Endodermal cell (in vitro differentiated cells): Measurements from ENCODE around the gene DEGS2. TPM values are rescaled to one million over a fixed set of nuclear protein-coding genes. Genes with fewer than 3 reads are reported as not detected.

Source experiments
- DNase-seq: peaks from one replicate; pipeline ENCODE4 v3.0.0-alpha.2; 2017
- H3K27ac ChIP-seq: 2 replicates; pipeline ENCODE4 v1.5.1; 2013; ENCODE audit warnings: mild to moderate bottlenecking, low read depth, low read length, moderate library complexity
- H3K27me3 ChIP-seq: 2 replicates; pipeline ENCODE4 v1.6.1; 2013; ENCODE audit warnings: mild to moderate bottlenecking, low read length, moderate library complexity; ENCODE audit not compliant: insufficient read depth, control insufficient read depth, poor library complexity, severe bottlenecking
- H3K36me3 ChIP-seq: 2 replicates; pipeline ENCODE4 v1.7.0; 2013; ENCODE audit warnings: mild to moderate bottlenecking, low read length, moderate library complexity; ENCODE audit not compliant: control insufficient read depth, insufficient read depth
- H3K4me1 ChIP-seq: one replicate; pipeline ENCODE4 v1.7.0; 2013; ENCODE audit warnings: low read length; ENCODE audit not compliant: control insufficient read depth, insufficient read depth
- H3K4me3 ChIP-seq: 2 replicates; pipeline ENCODE4 v1.5.1; 2013; ENCODE audit warnings: mild to moderate bottlenecking, low read length, moderate library complexity
- H3K9ac ChIP-seq: 2 replicates; pipeline ENCODE4 v1.6.1; 2013; ENCODE audit warnings: mild to moderate bottlenecking, low read length, moderate library complexity; ENCODE audit not compliant: poor library complexity, severe bottlenecking; ENCODE audit errors: extremely low read depth
- H3K9me3 ChIP-seq: 2 replicates; pipeline ENCODE4 v1.6.1; 2013; ENCODE audit warnings: mild to moderate bottlenecking, low read length, moderate library complexity; ENCODE audit not compliant: control insufficient read depth
- H3K27ac Mint-ChIP-seq: 2 replicates; pipeline ENCODE4 v1.8.0; 2020; ENCODE audit warnings: mixed read lengths
- H3K27me3 Mint-ChIP-seq: 2 replicates; pipeline ENCODE4 v1.8.0; 2021; ENCODE audit warnings: mild to moderate bottlenecking, mixed read lengths; ENCODE audit not compliant: insufficient read depth
- H3K36me3 Mint-ChIP-seq: 2 replicates; pipeline ENCODE4 v1.8.0; 2020; ENCODE audit warnings: low read depth, mixed read lengths
- H3K4me1 Mint-ChIP-seq: 2 replicates; pipeline ENCODE4 v1.8.0; 2020; ENCODE audit warnings: mixed read lengths
- H3K4me3 Mint-ChIP-seq: 2 replicates; pipeline ENCODE4 v1.8.0; 2020; ENCODE audit warnings: mild to moderate bottlenecking, moderate library complexity, mixed read lengths
- H3K9me3 Mint-ChIP-seq: 2 replicates; pipeline ENCODE4 v1.8.0; 2020; ENCODE audit warnings: mild to moderate bottlenecking, mixed read lengths
- WGBS, 2 experiments: methylation state at CpG; one replicate each; pipeline versions ENCODE4 v1.1.5 to v1.1.7; 2013; ENCODE audit warnings: missing lambda C conversion rate in 2 of 2, mixed read lengths in 1 of 2; ENCODE audit not compliant: insufficient coverage in 1 of 2, insufficient read length in 1 of 2; 5-methylcytosine and 5-hydroxymethylcytosine counted together
- total RNA-seq, 2 donors: library from RNA; stranded (reverse); fragmentation: NEBNext Ultra II Directional in 1 of 2; extraction: Animal tissue kit (Norgen Biotek cat#: 25700) in 1 of 2; gene quantifications; 2 replicates in 1 of 2; 3 replicates in 1 of 2; pipeline ENCODE4 v1.2.1, GENCODE V29; 2021
- TF ChIP-seq, protein P1 (sequence below): fragments of 200-600 bp; sonication (generic); conservative IDR thresholded peaks from 2 replicates; pipeline ENCODE4 v1.5.0; 2021; ENCODE audit warnings: antibody characterized with exemption, mild to moderate bottlenecking

DEGS2 gene
- total RNA-seq, 2 donors from 2014 or later = 0.18 to 0.24 TPM

DNA sequence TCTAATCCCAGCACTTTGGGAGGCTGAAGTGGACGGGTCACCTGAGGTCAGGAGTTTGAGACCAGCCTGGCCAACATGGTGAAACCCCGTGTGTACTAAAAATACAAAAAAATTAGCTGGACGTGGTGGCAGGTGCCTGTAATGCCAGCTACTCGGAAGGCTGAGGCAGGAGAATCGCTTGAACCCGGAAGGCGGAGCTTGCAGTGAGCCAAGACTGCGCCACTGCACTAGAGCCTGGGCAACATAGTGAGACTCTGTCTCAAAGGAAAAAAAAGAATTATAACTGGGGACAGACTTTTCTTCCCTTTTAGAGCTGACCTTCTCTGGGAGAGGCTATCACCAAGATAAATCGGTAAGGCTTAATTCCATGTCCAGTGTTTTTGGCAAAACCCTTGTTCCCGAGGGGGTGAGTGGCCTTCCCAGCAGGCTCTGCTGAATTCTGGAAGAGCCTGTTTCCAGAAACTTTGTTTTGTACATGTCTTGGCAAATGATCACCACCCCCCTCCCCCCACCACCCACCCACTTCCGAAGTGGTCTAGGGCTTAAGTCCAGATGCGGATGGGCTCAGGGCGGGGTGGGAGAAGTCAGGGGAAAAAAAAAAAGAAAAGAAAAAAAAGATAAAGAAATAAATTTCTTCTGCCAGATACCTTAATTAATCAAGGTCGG lies 32.3 kb upstream of the DEGS2 start:
- H3K36me3 ChIP-seq = no peaks in the 10 kb centered on the region
- no peak overlapping the region for H3K27ac ChIP-seq
- H3K4me1 ChIP-seq = peaks cover 3% of the 10 kb centered on the region
- no peaks in the 10 kb centered on the region for H3K27me3 ChIP-seq
- peaks cover 7% of the 10 kb centered on the region for H3K9me3 Mint-ChIP-seq
- TF ChIP-seq, protein P1, sequence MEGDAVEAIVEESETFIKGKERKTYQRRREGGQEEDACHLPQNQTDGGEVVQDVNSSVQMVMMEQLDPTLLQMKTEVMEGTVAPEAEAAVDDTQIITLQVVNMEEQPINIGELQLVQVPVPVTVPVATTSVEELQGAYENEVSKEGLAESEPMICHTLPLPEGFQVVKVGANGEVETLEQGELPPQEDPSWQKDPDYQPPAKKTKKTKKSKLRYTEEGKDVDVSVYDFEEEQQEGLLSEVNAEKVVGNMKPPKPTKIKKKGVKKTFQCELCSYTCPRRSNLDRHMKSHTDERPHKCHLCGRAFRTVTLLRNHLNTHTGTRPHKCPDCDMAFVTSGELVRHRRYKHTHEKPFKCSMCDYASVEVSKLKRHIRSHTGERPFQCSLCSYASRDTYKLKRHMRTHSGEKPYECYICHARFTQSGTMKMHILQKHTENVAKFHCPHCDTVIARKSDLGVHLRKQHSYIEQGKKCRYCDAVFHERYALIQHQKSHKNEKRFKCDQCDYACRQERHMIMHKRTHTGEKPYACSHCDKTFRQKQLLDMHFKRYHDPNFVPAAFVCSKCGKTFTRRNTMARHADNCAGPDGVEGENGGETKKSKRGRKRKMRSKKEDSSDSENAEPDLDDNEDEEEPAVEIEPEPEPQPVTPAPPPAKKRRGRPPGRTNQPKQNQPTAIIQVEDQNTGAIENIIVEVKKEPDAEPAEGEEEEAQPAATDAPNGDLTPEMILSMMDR = no peak
- no peaks in the 10 kb centered on the region for H3K9me3 ChIP-seq
- H3K27ac Mint-ChIP-seq = no peak overlapping the region
- H3K4me1 Mint-ChIP-seq = peaks cover 20% of the 10 kb centered on the region
- H3K4me3 Mint-ChIP-seq = no peak overlapping the region
- H3K4me3 ChIP-seq = no peak overlapping the region
- DNase-seq = no peak
- H3K36me3 Mint-ChIP-seq = no peaks in the 10 kb centered on the region
- WGBS, 2 experiments = 94 to 96% methylated on average over 9 to 13 of the region's 14 CpGs
- H3K27me3 Mint-ChIP-seq = no peaks in the 10 kb centered on the region
- H3K9ac ChIP-seq = no peak overlapping the region

DNA sequence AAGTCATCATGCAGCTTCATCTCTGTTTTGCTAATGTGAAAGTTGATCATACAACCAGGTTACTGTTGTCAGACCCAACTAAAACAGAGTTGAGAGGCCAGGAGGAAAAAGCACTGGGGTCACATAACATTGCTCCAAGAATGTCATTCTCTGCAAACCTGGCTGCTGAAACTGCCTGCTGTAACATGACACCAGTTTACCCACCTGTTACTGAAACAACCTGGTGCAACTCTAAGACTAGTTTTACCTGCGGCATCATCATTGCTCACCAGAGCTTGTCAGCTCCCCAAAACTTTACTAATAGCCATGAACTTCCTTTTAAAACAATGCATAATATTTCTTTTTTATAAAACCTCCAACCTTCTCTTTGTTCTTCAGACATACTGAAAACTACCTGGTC lies 30.7 kb upstream of the DEGS2 start:
- Mint-ChIP-seq H3K36me3 (no peaks in the 10 kb centered on the region), H3K4me1 (peaks cover 18% of the 10 kb centered on the region), H3K27ac (no peak overlapping the region), H3K27me3 (no peaks in the 10 kb centered on the region), H3K4me3 (no peak overlapping the region), H3K9me3 (peaks cover 11% of the 10 kb centered on the region)
- no peak overlapping the region for H3K9ac ChIP-seq
- H3K4me1 ChIP-seq = peaks cover 3% of the 10 kb centered on the region
- 95 to 100% methylated on average over 1 of the region's 1 CpG for WGBS, 2 experiments
- TF ChIP-seq, protein P1 = no peak
- H3K9me3 ChIP-seq = no peaks in the 10 kb centered on the region
- no peaks in the 10 kb centered on the region for H3K36me3 ChIP-seq
- H3K4me3 ChIP-seq = no peak overlapping the region
- no peak overlapping the region for H3K27ac ChIP-seq
- DNase-seq = no peak
- H3K27me3 ChIP-seq = no peaks in the 10 kb centered on the region

DNA sequence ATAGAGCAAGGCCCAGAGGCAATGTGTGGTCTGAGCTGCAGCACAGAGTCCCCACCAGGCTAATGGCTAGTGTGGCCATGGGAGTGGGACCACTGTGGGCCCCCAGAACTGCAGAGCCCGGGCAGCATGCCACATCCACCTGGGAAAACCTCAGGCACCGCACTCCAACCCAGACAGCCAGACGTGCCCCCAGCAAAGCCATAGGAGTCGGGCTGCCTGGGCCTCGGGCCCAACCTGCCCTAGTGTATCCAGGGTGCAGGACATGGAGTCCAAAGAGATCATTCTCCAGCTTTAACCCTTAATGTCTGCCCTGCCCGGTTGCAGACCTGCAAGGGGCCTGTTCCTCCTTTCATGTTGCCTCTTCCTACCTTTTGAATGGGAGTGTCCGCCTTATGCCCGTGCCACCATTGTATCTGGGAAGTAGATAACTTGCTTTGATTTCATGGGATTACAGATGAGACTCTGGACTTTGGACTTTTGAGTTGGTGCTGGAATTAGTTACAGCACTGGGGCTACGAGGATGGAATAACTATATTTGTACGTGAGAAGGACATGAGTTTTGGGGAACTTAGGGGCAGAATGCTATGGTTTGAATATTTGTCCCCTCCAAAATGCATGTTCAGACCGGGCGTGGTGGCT lies 29.1 kb upstream of the DEGS2 start:
- Mint-ChIP-seq H3K4me1 (peaks cover 8% of the 10 kb centered on the region), H3K9me3 (peaks cover 11% of the 10 kb centered on the region), H3K36me3 (no peaks in the 10 kb centered on the region), H3K4me3 (no peak overlapping the region), H3K27me3 (no peaks in the 10 kb centered on the region), H3K27ac (no peak overlapping the region)
- H3K4me3 ChIP-seq = no peak overlapping the region
- TF ChIP-seq, protein P1 = no peak
- H3K36me3 ChIP-seq = no peaks in the 10 kb centered on the region
- 93 to 96% methylated on average over 7 to 12 of the region's 12 CpGs for WGBS, 2 experiments
- H3K9ac ChIP-seq = no peak overlapping the region
- no peaks in the 10 kb centered on the region for H3K27me3 ChIP-seq
- no peak for DNase-seq
- H3K4me1 ChIP-seq = peaks cover 1% of the 10 kb centered on the region
- H3K27ac ChIP-seq = no peak overlapping the region
- H3K9me3 ChIP-seq = no peaks in the 10 kb centered on the region
